ENCODE data around the gene LETM1.

Gene LETM1

DNA sequence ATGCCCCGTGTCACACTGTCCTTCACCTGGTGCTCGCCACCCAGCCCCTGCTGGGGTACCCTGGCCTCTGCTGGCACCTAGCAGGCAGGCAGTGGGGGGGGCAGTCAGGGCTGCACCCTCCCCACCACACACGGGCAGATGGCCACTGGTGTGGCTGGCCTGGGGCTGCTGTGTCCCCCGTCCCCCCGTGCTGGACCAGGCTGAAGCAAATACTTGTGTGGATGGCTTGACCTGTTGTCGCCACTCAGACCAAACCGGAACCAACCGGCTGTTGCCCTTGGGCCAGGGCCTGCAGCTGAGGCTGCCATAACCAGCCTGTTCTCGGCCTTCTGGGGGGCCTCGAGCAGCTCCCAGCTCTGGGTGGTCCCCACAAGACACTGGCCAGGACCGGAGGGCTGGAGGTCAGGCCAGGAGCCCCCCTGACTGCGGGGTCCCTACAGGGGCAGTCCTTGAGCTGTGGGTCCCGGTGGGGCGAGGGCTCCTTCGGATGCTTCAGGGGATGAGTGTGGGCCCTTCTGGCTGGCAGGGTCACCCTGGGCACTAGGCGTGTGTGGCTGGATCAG lies 58.6 kb downstream of the LETM1 start:
- DNase-seq, result peak in 4 of 56 donors; percentile 36 to 68 (median 54)

DNA sequence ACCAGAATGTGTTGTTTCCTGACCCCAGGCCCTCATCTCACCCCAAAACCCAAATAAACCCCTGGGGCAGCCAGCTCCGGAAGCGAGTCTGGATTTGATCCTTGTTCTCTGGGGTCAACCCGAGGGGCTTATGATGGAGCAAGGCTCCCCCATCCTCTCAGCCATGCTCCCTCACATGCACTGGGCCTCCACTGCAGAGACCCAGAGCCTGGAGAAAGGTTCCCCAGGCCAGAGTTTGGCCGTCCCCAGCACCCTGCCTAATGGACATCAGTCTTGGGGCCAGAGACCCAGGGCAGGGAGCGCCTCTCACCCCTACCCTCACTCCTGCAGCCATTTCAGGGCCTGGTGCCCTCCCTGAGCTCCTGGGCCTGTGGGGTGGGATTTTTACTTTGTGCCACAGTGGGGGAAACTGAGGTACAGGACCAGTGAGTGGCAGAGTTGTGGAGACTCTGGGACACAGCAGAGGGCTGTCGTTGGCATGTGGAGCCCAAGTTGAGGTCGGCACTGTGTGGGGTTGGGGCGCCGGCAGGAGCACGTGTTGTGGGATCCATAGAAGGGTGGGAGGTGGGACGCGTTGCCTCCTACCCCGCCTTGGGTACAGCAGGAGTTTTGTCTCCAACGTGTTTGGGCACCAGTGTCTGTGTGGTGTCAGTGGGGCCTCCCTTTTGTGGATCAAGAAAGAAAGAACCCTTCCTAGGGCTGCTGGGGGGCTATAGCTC lies 59.3 kb downstream of the LETM1 start:
- no peak for DNase-seq

DNA sequence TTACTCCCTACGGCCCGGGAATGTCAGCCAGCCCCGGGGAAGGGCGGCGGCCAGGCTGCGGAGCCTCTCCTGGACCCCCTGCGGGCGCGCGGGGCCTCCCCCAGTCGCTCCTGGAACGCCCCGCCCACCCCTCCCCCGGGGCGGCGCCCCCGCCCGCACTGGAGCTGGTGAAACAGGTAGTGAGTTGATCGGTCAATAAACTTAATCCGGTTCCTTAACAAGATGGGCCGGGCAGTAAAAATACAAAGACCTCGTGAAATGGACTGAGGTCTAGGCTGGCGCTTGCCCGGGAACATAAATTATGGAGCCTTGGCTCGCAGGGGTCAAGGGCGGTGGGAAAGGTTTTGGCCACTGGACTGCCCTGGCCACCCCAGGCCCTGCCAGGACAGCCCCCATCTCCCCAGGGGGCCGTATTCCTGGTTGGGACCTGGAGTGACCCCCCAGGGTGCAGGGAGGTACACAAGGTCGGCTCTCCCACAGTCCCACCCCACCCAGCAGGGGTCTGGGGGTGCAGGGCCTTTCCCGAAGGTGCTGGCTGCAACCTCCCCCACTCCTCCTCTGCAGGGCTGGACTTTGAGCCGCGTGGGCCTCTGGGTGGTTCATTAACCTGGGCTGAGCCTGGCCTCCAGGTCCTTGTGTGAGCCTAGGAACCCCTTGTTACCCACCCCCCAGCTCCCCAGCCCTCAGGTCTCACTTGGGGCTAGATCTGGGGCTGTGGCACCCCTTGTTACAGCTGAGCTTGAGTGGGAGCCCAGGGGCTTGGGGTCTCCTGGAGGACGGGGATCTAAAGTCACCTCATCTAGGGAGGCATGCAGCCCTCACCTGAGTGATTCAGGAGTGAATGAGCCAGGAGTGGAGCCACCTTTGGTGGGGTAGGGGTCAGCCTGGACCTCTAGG lies 60.4 kb downstream of the LETM1 start:
- DNase-seq, result no peak

DNA sequence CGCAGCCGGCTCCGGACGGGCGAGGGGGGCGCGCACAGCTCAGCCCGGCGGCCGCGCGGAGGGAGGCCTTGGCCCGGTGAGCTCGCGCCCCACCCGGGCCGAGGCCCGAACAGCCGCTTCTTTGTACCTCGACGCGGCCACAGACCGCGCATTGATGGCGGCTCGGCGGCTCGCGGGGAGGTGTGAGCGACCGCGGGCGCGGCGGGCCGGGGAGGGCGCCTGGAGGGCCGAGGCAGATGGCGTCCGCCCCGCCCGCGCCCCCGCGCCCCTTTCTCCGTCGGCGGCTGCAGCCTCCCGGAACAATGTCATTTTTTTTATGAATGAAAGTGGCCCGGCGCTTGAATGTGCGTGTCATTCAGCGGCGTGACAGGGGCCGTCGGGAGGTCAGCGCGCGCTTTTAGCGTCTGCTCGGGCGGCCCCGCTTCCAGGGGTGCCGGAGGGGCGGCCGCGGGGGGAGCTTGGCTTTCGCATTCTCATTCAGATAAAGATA lies 61.1 kb downstream of the LETM1 start:
- no peak for DNase-seq

DNA sequence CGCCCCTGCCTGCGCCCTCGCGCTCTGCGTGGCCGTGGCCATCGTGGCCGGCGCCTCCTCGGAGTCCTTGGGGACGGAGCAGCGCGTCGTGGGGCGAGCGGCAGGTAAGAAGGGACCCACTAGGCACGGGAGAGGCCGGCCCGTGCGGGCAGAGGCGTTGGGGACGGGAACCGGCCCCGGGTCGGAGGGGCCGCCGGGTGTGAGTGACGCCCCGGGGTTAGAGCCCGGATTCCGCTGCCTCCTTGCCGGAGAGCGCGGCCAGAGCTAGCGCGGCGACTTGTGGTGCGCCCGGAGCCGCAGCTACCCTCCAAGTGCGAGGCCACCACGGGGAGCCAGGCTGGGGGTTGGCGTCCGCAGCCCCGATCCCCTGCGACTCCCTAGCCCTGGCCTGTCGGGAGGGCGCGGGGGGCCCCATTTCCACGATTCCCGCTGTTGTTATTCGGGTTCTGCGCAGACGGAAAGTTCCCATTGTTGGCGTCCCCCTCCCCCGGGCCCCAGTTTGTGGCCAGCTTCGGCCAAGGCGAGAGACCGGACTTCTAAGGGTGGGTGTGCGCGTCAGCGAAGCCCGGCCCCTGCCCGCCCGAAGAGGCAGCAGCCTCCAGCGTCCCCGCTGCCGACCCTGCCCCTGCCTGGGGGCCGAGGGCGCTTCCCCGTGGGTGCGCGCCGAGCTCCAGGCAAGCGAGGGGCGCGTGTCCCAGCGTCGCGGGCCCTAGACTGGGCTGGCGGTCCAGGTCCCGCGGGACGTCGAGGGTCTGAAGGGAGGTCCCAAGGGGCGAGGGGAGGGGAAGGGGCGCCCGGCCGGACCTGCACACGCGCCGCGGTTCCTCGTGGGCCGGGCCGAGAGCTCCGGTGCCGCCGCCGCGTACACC lies 61.8 kb downstream of the LETM1 start:
- no peak for DNase-seq

DNA sequence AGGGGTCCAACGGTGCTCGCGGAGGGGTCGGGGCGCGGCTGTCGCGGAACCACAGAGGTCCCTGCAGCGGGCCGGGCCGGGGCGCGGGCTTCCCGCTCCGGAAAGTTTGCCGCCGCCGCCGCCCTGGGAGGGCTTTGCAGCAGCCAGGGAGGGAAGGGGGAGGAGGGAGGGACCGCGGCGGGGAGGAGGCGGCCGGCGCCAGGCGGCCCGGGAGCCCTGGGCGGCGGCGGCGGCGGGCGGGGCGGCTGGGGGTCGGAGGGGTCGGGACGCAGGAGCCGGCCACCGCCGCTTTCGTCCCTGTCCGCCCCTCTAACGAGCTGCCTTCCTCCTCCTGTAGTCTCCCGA lies 62.5 kb downstream of the LETM1 start:
- DNase-seq, result no peak

DNA sequence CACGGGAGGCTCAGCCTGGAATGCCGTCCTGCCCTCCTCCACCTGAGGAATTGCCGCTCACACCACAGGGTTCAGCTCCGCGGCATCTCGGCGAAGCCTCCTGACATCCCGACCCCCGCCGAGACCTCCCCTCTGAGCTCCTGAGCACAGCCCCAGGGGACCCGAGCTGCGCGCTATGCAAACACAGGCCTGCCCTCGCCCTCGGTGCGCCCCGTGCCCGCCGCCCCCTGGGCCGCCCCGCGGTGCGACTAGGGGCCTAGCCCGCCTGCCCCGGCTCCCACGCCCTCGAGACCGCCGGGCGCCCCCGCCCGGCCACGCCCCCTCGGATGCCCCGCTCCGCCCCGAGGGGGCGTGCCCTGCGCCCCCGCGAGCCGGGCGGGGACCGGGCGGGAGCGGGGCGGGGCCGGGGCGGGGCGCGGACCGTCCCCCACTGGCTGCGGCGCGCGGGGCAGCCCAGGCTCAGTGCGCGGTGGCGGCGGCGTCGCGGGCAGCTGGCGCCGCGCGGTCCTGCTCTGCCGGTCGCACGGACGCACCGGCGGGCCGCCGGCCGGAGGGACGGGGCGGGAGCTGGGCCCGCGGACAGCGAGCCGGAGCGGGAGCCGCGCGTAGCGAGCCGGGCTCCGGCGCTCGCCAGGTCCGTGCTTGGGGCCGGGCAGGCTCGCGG lies 63.0 kb downstream of the LETM1 start, which contains the start of gene FGFR3:
Gene FGFR3 (plus strand): TSS at position 462 of the 664 bp plus-strand sequence. CDS start 642 bp downstream, outside the sequence.
- DNase-seq, result peak in 7 of 56 donors; percentile 20 to 56 (median 38)

DNA sequence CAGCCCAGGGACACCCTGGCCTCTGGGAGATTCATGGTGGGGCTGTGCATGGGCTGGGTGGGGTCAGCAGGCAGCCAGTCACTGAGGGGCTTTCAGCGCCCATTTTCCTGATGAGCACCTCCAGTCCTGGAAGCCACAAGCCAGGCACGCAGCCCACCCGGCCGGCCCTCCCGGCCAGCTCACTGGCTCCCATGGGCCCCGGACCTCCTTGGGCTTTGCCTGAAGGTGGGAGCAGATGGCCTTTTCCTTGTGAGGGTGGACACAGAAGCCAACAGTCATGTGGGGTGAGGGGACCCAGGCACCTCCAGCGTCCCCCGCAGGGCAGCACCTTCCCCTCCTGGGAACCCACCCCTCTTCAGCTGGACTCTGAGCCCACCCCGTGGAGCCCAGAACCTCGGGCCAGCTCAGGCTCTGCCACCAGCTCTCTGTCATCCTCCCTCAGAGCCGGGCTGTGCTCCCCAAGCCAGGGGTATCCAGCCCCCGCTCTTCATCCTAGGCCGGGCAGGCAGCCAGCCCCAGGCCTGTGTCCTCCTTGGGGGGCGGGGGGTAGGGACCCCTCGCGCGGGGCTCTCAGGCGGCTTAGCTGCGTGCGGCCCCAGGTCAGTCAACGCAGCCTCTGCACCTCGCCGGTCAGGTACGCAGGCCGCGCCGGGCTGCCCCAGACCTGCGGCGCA lies 63.7 kb downstream of the LETM1 start:
- DNase-seq, result no peak

DNA sequence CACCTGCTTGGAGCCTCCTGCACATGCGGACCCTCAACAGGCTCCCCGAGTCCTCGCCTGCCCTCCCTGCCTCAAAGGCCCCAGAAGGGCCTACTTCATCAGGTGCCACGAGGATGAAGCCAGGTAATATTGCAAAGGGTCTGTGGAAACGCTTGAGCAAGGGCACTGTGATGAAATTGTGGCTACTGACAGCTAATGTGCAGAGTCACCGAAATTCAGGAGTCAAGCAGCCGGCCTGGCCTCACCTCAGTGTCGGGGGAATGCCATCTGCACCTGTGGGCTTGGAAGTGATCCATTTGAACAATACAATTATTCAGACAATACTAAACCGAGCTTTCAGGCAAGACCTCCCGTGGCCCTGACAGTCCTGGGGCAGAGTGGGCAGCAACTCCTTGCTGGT lies 66.0 kb downstream of the LETM1 start:
- no peak for DNase-seq

DNA sequence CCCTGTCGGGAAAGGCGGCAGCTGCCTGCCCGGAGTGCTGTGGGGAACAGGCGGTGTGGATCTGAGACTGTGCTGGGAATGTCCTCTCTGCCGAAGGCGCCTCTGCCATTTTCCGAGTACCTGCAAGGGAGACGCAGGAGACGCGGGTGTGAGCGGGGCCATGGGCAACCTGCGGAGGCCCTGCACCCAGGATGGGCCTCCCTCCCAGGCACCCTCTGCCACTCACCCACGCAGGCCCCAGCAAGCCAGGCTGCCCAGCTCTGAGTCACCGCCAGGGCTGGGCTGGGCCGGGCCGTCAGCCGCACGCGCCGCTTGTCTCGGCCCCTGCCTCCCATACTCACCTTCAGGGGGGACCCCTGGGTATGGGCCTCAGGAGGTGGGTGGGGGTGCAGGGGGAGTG lies 66.4 kb downstream of the LETM1 start:
- no peak for DNase-seq

DNA sequence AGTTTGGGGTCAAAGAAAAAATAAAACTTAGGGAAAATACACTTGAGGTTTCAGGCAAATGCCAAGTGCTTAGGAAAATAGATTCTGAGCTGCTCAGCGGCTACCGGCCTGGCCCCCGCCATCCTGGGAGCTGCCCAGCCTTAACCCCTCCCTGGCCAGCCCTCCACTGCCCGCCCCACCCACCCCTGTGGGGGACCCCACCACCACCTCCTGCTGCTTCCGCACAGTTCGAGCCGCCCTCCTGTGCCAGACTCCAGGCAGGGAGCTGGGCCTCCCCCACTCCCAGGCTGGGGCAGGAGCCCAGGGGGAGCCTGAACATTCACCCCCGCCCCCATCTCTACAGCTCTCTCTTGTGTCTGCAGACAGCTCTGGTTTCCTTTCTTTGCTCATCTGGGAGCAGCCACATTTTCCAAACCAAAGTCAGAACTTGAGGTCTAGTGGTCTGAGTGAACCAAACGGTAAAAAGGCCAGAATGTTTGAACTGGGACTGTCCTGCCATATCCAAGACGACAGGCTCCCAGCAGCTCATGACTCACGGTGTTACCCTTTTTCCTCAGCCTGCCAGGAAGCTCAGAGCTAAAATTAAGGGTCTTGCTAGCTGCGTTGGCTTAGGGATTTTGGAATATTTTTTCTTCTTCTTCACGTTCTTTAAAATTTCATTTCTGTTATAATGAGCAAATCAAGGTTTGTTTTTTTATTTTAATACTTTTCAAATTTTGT lies 67.5 kb downstream of the LETM1 start:
- DNase-seq, result no peak

DNA sequence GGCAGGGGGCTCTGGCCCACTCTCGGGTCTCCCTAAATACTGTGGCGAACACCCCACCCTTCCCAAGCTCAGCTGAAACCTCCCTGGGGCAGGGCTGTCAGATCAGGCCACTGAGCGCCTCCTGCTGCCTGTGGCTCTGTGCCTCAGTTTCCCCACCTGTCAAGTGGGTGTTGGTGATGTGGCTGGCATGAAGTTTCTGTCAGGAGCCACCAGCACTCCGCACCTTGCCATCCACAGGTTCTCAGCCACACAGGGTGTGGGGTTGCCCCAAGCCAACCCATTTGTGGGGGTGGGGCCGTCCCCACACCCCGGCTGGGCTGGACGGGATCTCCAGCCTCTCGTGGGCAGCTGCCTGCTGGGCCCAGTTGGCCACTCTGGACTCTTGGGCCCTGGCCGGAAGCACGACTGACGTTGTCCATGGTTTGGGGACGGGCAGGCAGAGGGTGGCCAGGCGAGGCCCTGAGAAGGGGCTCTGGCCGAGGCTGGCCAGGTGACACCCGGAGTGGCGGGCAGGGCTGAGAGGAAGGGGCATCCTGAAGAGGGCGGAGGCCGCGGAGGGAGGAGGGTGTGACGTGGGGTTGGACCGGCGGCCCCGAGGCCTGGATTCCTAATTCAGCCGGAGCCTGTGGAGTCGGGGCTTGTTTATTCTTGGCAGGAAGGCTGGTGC lies 68.4 kb downstream of the LETM1 start:
- DNase-seq, result peak in 8 of 56 donors; percentile 26 to 38 (median 34)

DNA sequence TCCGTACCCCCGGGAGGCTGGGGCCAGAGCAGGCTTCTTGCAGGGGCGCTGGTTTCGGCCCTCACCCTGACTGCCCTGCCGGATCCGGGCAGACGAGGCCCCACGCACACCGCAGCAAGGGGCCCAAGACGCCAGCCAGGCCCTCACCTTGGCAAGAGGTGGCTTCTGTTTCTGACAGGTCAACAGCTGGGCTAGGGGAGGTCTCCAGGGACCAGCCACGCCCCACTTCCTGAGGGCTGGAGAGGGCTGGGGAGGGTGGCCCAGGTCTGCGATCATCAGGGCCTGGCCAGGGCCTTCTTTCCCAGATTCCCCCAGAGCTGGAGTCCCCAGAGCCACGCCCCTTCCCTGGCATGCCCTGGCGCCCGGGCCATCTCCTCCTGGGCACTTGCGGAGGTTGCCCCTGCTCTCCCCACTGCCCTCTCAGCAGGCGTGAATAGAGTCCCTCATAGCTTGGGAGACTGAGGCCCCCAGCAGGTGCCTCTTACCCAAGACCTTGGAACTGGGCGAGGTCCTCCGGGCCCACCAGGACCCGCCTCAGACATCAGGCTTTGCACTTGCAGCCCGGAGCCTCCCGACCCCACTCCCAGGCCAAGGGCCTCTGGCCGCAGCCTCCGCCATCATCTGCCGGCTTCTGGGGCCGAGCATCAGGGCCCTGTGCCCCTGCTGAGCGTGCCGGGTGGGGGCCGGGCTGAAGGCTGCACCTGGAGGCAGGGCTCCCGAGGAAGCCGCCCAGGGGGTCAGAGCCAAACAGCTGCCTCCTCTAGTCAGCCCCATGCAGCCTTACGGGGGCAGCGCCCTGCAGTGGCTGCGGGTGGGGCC lies 69.2 kb downstream of the LETM1 start:
- no peak for DNase-seq

DNA sequence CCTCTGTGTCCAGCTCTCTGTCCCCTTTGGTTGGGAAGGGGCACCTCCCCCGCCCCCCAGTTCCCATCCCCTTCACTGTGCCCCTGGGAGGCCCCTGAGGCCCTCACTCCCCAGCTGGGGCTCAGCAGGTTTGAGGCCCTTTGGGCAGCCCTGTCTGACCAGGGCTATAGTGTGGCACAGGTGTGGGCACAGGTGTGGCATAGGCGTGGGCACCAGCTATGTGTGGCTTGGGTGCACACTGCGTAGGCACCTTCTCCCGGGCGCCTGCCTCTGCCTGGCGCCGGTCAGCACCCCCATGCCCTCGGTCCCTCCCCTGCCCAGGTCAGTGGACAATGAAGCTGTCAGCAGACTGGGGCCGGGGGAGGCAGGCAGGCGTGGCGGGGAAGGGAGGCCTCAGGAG lies 70.4 kb downstream of the LETM1 start:
- DNase-seq, result no peak

DNA sequence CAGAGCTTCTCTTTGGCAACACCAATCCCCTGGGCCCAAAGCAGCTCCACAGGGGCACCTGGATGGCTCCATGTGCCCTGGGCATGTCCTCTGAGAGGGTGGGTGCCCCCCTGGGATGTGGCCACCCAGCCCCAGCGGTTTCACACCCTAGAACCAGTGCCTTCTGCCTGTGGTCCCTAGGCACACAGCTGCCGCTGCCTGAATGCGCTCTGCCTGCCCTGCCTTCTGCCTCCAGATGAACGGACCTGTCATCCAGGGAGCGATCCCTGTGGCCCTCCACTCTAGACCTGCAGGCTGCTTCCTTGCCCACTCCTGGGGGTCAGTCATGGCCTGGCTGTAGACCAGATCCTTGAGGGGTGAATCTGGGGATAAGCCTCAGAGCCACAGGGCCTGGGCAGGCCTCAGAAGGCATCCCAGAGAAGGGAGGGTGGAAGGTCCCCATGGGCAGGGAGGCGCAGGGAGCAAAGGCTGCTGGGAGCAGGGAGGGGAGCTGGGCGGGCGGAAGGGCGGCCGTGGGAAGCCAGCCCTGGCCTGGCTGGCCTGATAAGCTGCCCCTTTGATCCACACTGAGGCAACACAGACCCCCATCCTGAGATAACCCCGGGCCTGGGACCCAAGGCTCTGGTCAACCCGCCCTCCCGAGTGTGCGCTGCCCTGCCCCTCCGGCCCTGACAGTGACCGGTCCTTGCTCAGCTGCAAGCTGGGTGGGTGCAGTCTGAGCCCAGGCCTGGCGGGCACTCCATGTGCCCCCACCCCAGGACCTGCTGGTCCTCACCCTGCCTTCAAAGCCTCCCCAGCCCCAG lies 71.0 kb downstream of the LETM1 start:
- peak in 4 of 56 donors; percentile 14 to 37 (median 27) for DNase-seq

DNA sequence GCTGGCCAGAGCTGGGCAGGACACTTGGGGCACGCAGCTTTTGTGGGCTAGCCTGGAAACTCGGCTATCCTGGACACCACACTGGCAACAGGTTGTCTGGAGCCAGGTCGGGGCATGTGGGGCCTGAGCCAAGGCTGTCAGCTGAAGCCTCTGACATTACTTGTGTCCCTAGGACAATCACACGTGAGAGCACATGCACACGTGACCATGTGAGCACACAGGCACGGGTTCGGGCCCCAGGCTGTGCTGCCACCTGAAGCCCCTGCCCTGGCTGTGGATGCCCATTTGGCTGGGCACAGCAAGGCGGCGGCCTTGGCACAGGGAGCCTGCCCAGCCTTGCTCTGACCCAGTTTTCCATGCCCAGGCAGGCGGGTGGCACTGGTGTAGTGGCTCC lies 71.6 kb downstream of the LETM1 start:
- peak in 12 of 56 donors; percentile 21 to 64 (median 43) for DNase-seq

DNA sequence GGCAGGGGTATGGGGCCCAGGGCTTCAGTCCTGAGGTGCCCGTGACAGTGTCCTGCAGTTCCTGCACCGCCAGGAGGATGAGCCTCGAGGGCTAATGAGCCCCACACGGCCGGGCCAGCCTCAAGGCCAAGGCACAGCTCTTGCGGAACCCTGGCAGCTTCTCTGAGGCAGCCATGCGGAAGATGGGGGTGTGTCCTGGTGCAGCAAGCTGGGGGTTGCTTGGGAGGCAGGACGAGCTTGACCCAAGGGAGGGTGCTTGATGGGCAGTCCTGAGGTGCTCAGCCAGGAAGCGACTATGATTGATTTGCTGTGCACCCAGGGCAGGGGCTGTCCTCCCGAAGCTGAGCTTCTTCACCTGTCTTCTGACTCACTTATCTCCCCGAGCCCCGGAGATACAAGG lies 72.0 kb downstream of the LETM1 start:
- peak in 3 of 56 donors; percentile 24 to 26 (median 24) for DNase-seq
